HG03342 (cell line): ENCODE data around the gene RNMT.

ENCODE experiments used
- ATAC-seq: cut with Tn5 transposase; IDR thresholded peaks from one replicate; pipeline ENCODE4 v1.9.1; 2021; ENCODE audit warnings: mild to moderate bottlenecking, moderate library complexity; ENCODE audit not compliant: unreplicated experiment

Gene RNMT

GRCh38 chr18:13809531-13810255 lies 83.2 kb downstream of the RNMT start:
- ATAC-seq = no peak

GRCh38 chr18:13810950-13811485 lies 84.5 kb downstream of the RNMT start:
- no peak for ATAC-seq

DNA sequence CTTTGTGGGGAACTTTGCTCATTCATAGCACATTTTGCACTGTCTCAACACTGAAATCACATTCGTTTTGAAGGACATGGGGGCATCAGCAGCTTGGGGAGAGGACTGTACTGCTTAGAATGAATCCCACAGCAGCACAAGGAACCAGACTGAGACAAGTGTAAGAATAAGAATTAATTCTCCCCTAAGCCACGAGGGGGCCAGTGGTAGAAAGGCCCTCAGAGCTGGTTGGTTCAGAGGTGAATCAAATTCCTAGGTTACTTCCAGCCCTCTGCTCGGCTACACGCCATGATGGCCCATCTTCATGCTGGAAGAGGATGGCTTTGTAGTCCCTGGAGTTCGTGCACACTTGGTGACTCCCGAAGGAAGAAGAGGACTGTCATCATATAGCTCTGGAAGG lies 85.5 kb downstream of the RNMT start:
- no peak for ATAC-seq

- ATAC-seq = peak; percentile 86
These were observed 86.9 kb downstream of the RNMT start for GRCh38 chr18:13813271-13813849.
